Astrocyte (in vitro differentiated cells and primary cell): ENCODE results near the gene GNAO1. TPM values are rescaled to one million over a fixed set of nuclear protein-coding genes. Genes with fewer than 3 reads are reported as not detected.

ENCODE experiments used
- DNase-seq: peaks from one replicate; pipeline ENCODE4 v3.0.0-alpha.2; 2010; ENCODE audit warnings: low read depth
- FAIRE-seq: peaks from 2 replicates; lab custom pipeline; 2011; peaks lifted over from hg19 to GRCh38; lab: Jason Lieb, UNC
- H2AFZ ChIP-seq: 2 replicates; pipeline ENCODE4 v1.6.0; 2012; ENCODE audit warnings: low read depth, low read length, inconsistent platforms
- H3K27ac ChIP-seq: 2 replicates; pipeline ENCODE4 v1.5.1; 2011; ENCODE audit warnings: low read depth, low read length, inconsistent platforms
- H3K27me3 ChIP-seq: 2 replicates; pipeline ENCODE4 v1.6.0; 2011; ENCODE audit warnings: low read length, inconsistent platforms; ENCODE audit not compliant: insufficient read depth
- H3K36me3 ChIP-seq: 2 replicates; pipeline ENCODE4 v1.5.1; 2011; ENCODE audit warnings: low read length, inconsistent platforms; ENCODE audit not compliant: insufficient read depth
- H3K4me1 ChIP-seq: 2 replicates; pipeline ENCODE4 v1.5.1; 2011; ENCODE audit warnings: low read length, inconsistent platforms; ENCODE audit not compliant: insufficient read depth
- H3K4me2 ChIP-seq: 2 replicates; pipeline ENCODE4 v1.6.0; 2012; ENCODE audit warnings: low read length, inconsistent platforms
- H3K4me3 ChIP-seq: 2 replicates; pipeline ENCODE4 v1.5.1; 2011; ENCODE audit warnings: low read depth, mild to moderate bottlenecking, low read length, inconsistent platforms; ENCODE audit not compliant: insufficient read depth
- H3K79me2 ChIP-seq: 2 replicates; pipeline ENCODE4 v1.6.0; 2012; ENCODE audit warnings: mild to moderate bottlenecking, low read length, inconsistent platforms; ENCODE audit not compliant: insufficient read depth
- H3K9ac ChIP-seq: 2 replicates; pipeline ENCODE4 v1.6.0; 2012; ENCODE audit warnings: mild to moderate bottlenecking, low read length, inconsistent platforms
- H3K9me3 ChIP-seq: 2 replicates; pipeline ENCODE4 v1.5.1; 2012; ENCODE audit warnings: low read depth, mild to moderate bottlenecking, low read length, inconsistent platforms; ENCODE audit not compliant: insufficient read depth
- H4K20me1 ChIP-seq: 2 replicates; pipeline ENCODE4 v1.6.0; 2012; ENCODE audit warnings: low read length, inconsistent platforms; ENCODE audit not compliant: insufficient read depth
- H3K27ac Mint-ChIP-seq: one replicate; pipeline ENCODE4 v1.8.0; 2021; ENCODE audit warnings: mild to moderate bottlenecking, mixed read lengths; ENCODE audit not compliant: unreplicated experiment
- H3K27me3 Mint-ChIP-seq: one replicate; pipeline ENCODE4 v1.8.0; 2021; ENCODE audit warnings: low read depth, mixed read lengths; ENCODE audit not compliant: unreplicated experiment
- H3K36me3 Mint-ChIP-seq: one replicate; pipeline ENCODE4 v1.8.0; 2021; ENCODE audit warnings: low read depth, mixed read lengths; ENCODE audit not compliant: unreplicated experiment
- H3K4me1 Mint-ChIP-seq: one replicate; pipeline ENCODE4 v1.8.0; 2021; ENCODE audit warnings: low read depth, mixed read lengths; ENCODE audit not compliant: unreplicated experiment
- H3K4me3 Mint-ChIP-seq: one replicate; pipeline ENCODE4 v1.8.0; 2021; ENCODE audit warnings: mild to moderate bottlenecking, moderate library complexity, mixed read lengths; ENCODE audit not compliant: unreplicated experiment
- H3K9me3 Mint-ChIP-seq: one replicate; pipeline ENCODE4 v1.8.0; 2021; ENCODE audit warnings: mild to moderate bottlenecking, mixed read lengths; ENCODE audit not compliant: unreplicated experiment
- EZH2 ChIP-seq: IDR thresholded peaks from 2 replicates; pipeline ENCODE4 v1.6.1; 2012; ENCODE audit warnings: mild to moderate bottlenecking, low read length, inconsistent platforms; ENCODE audit not compliant: insufficient read depth
- total RNA-seq: library from RNA; stranded (reverse); gene quantifications from 2 replicates; pipeline ENCODE4 v1.2.1, GENCODE V29; 2021
- TF ChIP-seq, protein P1 (sequence below): IDR thresholded peaks from 2 replicates; pipeline ENCODE4 v1.5.1; 2011; ENCODE audit warnings: low read depth, mild to moderate bottlenecking, inconsistent platforms, low read length, moderate library complexity; ENCODE audit not compliant: insufficient read depth

Gene GNAO1
- total RNA-seq, 1 donor from 2014 or later, result 1.7 TPM

DNA sequence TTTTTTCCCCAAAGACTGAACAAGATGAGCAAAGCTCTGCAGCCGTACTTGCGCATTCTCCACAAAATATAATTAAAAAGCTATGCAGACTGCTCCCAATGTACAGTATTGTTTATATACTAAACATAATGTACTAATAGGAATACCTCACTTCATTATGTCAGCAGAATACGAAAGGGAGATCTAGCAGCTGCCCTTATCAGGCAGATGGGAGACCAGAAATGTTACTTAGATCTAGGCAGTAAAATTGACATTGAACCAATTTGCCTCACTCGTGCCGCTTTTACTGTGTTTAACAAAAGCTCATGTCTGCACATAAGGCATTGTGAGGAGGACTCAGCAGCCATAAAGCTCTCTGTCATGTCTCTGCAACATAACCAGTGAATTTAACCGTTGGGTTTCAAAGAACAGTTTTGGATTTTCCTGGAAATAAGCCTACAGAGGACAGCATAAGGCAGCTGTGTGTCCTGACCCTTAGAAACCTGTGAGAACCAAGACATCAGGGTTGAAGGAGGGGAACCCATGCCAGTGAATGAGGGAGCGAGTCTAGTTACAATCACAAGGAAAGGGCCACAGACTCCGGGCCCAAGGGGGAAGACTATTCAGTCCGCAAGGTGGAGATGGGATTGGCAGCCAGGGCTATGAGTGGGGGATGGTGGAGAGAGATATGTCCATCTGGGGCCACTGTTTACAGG lies 71.4 kb downstream of the GNAO1 start:
- no peaks in the 10 kb centered on the region for H3K27me3 ChIP-seq
- Mint-ChIP-seq H3K9me3 (no peaks in the 10 kb centered on the region), H3K4me1 (peaks cover 2% of the 10 kb centered on the region), H3K27me3 (peaks cover 17% of the 10 kb centered on the region), H3K4me3 (no peak overlapping the region), H3K27ac (no peak overlapping the region), H3K36me3 (no peaks in the 10 kb centered on the region)
- no peaks in the 10 kb centered on the region for H3K4me1 ChIP-seq
- H3K4me2 ChIP-seq, result no peak overlapping the region
- no peak overlapping the region for H2AFZ ChIP-seq
- no peaks in the 10 kb centered on the region for H3K9me3 ChIP-seq
- H3K27ac ChIP-seq, result no peak overlapping the region
- TF ChIP-seq, protein P1, sequence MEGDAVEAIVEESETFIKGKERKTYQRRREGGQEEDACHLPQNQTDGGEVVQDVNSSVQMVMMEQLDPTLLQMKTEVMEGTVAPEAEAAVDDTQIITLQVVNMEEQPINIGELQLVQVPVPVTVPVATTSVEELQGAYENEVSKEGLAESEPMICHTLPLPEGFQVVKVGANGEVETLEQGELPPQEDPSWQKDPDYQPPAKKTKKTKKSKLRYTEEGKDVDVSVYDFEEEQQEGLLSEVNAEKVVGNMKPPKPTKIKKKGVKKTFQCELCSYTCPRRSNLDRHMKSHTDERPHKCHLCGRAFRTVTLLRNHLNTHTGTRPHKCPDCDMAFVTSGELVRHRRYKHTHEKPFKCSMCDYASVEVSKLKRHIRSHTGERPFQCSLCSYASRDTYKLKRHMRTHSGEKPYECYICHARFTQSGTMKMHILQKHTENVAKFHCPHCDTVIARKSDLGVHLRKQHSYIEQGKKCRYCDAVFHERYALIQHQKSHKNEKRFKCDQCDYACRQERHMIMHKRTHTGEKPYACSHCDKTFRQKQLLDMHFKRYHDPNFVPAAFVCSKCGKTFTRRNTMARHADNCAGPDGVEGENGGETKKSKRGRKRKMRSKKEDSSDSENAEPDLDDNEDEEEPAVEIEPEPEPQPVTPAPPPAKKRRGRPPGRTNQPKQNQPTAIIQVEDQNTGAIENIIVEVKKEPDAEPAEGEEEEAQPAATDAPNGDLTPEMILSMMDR, result no peak
- no peak for TF ChIP-seq EZH2
- DNase-seq (no peak), FAIRE-seq (no peak)
- no peak overlapping the region for H3K9ac ChIP-seq
- no peaks in the 10 kb centered on the region for H4K20me1 ChIP-seq
- H3K4me3 ChIP-seq, result no peak overlapping the region
- H3K79me2 ChIP-seq, result no peaks in the 10 kb centered on the region
- no peaks in the 10 kb centered on the region for H3K36me3 ChIP-seq

DNA sequence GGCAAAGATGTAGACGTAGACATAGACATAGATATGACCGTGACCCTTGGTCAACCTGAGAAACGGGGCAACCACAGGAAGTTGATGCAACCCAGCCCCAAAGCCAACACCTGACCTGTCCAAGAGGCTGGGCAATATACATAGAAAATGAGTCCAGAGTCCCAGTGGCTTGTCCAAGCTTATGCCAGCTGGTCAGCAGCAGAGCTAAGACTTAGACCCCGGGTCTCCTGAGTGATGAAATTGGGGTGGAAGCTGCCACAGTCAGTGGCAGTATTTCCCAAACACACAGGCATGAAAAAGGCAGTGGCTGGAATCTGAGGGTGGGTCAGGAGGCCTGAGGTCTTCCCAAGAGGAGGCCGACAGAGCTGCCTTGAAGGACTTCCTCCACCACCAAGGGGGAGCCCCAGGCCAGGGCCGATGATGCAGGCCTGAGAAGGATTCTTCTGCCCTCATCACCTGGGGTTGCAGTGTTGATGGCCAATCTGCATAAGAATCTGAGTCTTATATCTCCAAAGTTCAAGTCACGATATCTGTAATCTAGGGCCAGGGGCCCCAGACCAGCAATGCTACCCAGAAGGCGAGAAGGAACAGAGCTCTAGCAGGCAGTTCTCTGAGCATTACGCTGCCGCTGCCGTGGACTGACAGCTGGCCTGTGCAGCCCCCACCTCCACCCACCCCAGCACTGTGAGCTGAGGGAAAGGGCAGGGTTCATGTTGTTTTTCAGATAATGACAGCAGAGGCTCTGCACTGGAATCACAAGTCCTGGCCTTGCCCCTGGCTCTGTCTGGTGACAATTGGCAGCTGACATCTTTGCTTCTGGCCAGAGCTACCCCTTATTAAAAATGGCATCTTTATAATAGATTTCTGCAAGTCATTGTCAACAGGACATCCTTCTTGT lies 72.7 kb downstream of the GNAO1 start:
- Histone ChIP-seq H3K4me1 (no peaks in the 10 kb centered on the region), H3K4me3 (no peak overlapping the region), H3K79me2 (no peaks in the 10 kb centered on the region), H3K27me3 (no peaks in the 10 kb centered on the region), H3K36me3 (no peaks in the 10 kb centered on the region), H3K9ac (no peak overlapping the region), H4K20me1 (no peaks in the 10 kb centered on the region), H3K9me3 (no peaks in the 10 kb centered on the region), H3K4me2 (no peak overlapping the region), H3K27ac (no peak overlapping the region), H2AFZ (no peak overlapping the region)
- peaks cover 2% of the 10 kb centered on the region for H3K4me1 Mint-ChIP-seq
- H3K36me3 Mint-ChIP-seq, result no peaks in the 10 kb centered on the region
- no peak for DNase-seq
- no peak overlapping the region for H3K27ac Mint-ChIP-seq
- no peaks in the 10 kb centered on the region for H3K9me3 Mint-ChIP-seq
- FAIRE-seq, result no peak
- peaks cover 17% of the 10 kb centered on the region for H3K27me3 Mint-ChIP-seq
- no peak for TF ChIP-seq EZH2
- TF ChIP-seq, protein P1, result no peak
- H3K4me3 Mint-ChIP-seq, result no peak overlapping the region

DNA sequence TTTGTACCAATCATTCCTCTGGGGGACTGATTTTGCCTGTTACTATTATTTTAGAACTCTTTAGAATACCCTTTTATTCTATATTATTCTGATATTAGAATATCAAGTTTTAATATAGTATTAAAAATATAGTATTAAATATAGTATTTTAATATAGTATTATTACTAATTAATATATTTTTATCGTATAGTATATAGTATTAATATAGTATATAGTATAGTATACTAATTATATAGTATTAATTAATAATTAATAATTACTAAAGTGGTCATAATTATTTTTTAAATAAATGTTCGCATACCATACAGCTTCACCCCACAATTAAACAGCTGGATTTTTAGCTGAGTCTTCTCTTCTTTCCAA lies 73.3 kb downstream of the GNAO1 start:
- Histone ChIP-seq H3K4me2 (no peak overlapping the region), H3K27me3 (no peaks in the 10 kb centered on the region), H3K36me3 (no peaks in the 10 kb centered on the region), H3K4me3 (no peak overlapping the region), H2AFZ (no peak overlapping the region), H3K4me1 (peaks cover 6% of the 10 kb centered on the region), H3K9ac (no peak overlapping the region), H3K9me3 (no peaks in the 10 kb centered on the region), H3K27ac (no peak overlapping the region), H3K79me2 (no peaks in the 10 kb centered on the region), H4K20me1 (no peaks in the 10 kb centered on the region)
- DNase-seq, result no peak
- peaks cover 5% of the 10 kb centered on the region for H3K9me3 Mint-ChIP-seq
- no peaks in the 10 kb centered on the region for H3K36me3 Mint-ChIP-seq
- H3K4me1 Mint-ChIP-seq, result peaks cover 7% of the 10 kb centered on the region
- no peak overlapping the region for H3K4me3 Mint-ChIP-seq
- FAIRE-seq, result no peak
- peaks cover 17% of the 10 kb centered on the region for H3K27me3 Mint-ChIP-seq
- no peak overlapping the region for H3K27ac Mint-ChIP-seq
- no peak for TF ChIP-seq EZH2
- TF ChIP-seq, protein P1, result no peak
